SJCRH30 (cell line): ENCODE data around the gene CYRIA. TPM values are rescaled to one million over a fixed set of nuclear protein-coding genes. Genes with fewer than 3 reads are reported as not detected.

ENCODE experiments used
- DNase-seq, 2 experiments: peaks; one replicate each; pipeline ENCODE4 v3.0.0-alpha.2; 2015 to 2020
- H3K27ac ChIP-seq: fragments of 250-450 bp; sonication (Bioruptor Pico); 2 replicates; pipeline ENCODE4 v1.5.1; 2020; ENCODE audit warnings: mild to moderate bottlenecking, moderate library complexity
- H3K27me3 ChIP-seq: fragments of 250-450 bp; sonication (Bioruptor Pico); 2 replicates; pipeline ENCODE4 v1.5.1; 2020; ENCODE audit warnings: mild to moderate bottlenecking, moderate library complexity
- H3K36me3 ChIP-seq: fragments of 250-450 bp; sonication (Bioruptor Pico); 2 replicates; pipeline ENCODE4 v1.5.1; 2020; ENCODE audit warnings: mild to moderate bottlenecking, moderate library complexity
- H3K4me1 ChIP-seq: fragments of 250-450 bp; sonication (Bioruptor Pico); 2 replicates; pipeline ENCODE4 v1.5.1; 2020; ENCODE audit warnings: mild to moderate bottlenecking, moderate library complexity
- H3K4me3 ChIP-seq: fragments of 250-450 bp; sonication (Bioruptor Pico); 2 replicates; pipeline ENCODE4 v1.5.1; 2020; ENCODE audit warnings: mild to moderate bottlenecking, moderate library complexity
- H3K9me3 ChIP-seq: fragments of 250-450 bp; sonication (Bioruptor Pico); replicated peaks from 2 replicates; pipeline ENCODE4 v1.5.1; 2020; ENCODE audit warnings: mild to moderate bottlenecking, moderate library complexity
- total RNA-seq: library from RNA; depleted of rRNA; stranded (reverse); fragments of >200 nt; shearing (Covaris generic); gene quantifications from 2 replicates; pipeline ENCODE4 v1.2.3, GENCODE V29; 2014

The CYRIA gene
- total RNA-seq, 1 experiment from 2014 or later = 22.2 TPM

GRCh38 chr2:16661936-16662839 is 3.4 kb downstream of the CYRIA start:
- Histone ChIP-seq H3K9me3 (no peaks in the 10 kb centered on the region), H3K27me3 (no peaks in the 10 kb centered on the region), H3K4me3 (no peak overlapping the region), H3K36me3 (no peaks in the 10 kb centered on the region), H3K27ac (no peak overlapping the region), H3K4me1 (peaks cover 22% of the 10 kb centered on the region; the same call in 1 of the 2 replicates)
- peak in 1 of 2 experiments; percentile 37 for DNase-seq

DNA sequence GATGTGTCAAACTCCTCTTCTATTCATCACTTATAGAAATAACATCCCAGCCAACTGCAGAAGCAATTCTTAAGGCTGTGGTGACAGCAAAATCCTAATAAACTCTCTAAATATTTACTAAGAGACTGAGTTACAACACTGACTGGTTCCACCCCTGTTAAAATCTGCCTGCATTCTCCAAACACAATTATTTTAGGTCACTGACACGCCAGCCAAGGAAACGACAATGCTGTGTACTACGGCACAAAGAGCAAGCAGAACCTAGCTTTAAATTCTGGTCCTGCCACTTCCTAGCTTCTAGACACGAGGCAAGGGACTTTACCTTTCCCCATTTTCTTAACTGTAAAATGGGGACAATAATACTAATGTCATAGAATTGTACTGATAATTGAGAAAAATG is 4.1 kb downstream of the CYRIA start:
- no peak for DNase-seq
- no peak overlapping the region for H3K4me3 ChIP-seq
- no peaks in the 10 kb centered on the region for H3K36me3 ChIP-seq
- H3K9me3 ChIP-seq = no peaks in the 10 kb centered on the region
- H3K27me3 ChIP-seq = no peaks in the 10 kb centered on the region
- H3K27ac ChIP-seq = no peak overlapping the region
- H3K4me1 ChIP-seq = peaks cover 20% of the 10 kb centered on the region; the same call in 1 of the 2 replicates

DNA sequence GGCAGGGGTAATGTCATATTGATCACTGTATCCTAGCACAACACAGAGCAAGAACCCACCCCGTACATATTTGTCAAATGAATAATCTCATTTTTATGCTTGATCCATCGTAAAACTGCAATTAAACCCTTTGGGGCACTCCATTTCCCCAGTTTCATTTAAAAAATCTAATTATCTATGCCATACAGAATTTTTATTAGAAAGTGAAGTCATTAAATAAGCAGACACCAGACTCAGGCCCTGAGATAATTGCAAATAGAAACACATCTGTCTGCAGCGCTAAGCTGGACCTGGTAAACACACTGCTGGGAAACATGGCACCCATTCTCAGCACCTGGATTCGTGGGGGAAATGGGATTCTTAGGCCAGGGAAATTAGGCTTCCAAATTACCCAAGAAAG is 5.1 kb downstream of the CYRIA start:
- H3K27me3 ChIP-seq = no peaks in the 10 kb centered on the region
- no peak overlapping the region for H3K27ac ChIP-seq
- H3K9me3 ChIP-seq = no peaks in the 10 kb centered on the region
- H3K36me3 ChIP-seq = no peaks in the 10 kb centered on the region
- peaks cover 15% of the 10 kb centered on the region; the same call in 1 of the 2 replicates for H3K4me1 ChIP-seq
- no peak overlapping the region for H3K4me3 ChIP-seq
- DNase-seq = no peak

- no peaks in the 10 kb centered on the region for H3K27me3 ChIP-seq
- H3K4me1 ChIP-seq = peaks cover 13% of the 10 kb centered on the region; the same call in 1 of the 2 replicates
- DNase-seq = no peak
- H3K36me3 ChIP-seq = no peaks in the 10 kb centered on the region
- no peak overlapping the region for H3K27ac ChIP-seq
- H3K9me3 ChIP-seq = no peaks in the 10 kb centered on the region
- H3K4me3 ChIP-seq = no peak overlapping the region
Measured at GRCh38 chr2:16660114-16660513, 5.5 kb downstream of the CYRIA start.

DNA sequence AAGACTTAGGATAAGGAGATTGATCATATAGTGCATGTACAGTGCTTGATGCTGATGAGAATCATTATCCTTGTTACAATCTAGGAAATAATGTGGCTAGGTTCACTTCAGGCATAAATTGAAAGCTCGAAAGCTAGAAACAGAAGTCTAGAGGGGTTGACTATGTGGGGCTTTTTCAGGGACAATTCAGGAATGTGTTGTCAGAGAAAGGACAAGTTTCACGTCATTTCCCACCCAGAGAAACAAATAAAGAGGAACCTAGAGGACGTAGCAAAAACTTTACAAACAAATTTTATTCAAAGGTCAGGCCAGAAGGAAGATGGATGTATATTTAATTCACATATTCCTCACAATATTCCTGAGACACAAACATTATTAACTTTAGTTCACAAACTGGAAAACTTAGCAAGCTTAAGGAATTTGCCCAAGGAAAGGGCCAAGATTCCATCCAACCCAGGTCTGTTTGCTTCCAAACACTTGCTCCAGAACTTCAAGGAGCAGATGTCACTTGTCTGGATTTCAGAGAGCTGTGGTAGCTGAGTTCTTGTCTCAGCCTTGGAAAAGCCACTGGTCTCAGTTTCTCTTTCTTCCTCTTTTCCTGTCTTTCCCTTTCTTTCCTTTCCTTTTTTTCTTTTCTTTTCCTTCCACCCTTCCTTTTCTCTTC is 7.4 kb downstream of the CYRIA start:
- no peak overlapping the region for H3K27ac ChIP-seq
- H3K4me1 ChIP-seq = peaks cover 6% of the 10 kb centered on the region

DNA sequence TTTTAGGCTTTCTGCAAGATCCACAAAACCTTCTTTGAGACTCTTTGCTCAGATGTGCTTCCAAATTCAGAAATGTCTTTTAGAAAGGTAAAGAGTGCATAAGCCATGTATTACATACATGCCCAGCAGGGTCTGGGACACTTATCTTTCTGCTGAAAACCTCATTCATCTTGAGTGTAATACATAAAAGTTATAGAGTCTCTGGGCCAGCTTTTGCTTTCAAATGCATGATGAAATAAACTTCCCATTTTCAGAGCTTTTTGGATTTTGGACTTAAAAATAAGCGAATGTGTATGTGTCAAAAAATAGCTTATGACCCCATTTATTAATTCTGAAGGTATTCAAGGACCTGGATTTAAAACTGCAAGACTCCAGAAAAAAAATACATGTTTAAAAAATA is 8.0 kb downstream of the CYRIA start:
- Histone ChIP-seq H3K4me1 (peaks cover 11% of the 10 kb centered on the region), H3K27ac (no peak overlapping the region), H3K36me3 (no peaks in the 10 kb centered on the region), H3K27me3 (no peaks in the 10 kb centered on the region), H3K4me3 (no peak overlapping the region), H3K9me3 (no peaks in the 10 kb centered on the region)
- DNase-seq = no peak

More for the DNA sequence above, 7.4 kb downstream of the CYRIA start:
- no peak for DNase-seq
- H3K36me3 ChIP-seq = no peaks in the 10 kb centered on the region
- H3K27me3 ChIP-seq = no peaks in the 10 kb centered on the region
- H3K4me3 ChIP-seq = no peak overlapping the region
- no peaks in the 10 kb centered on the region for H3K9me3 ChIP-seq

- no peak for DNase-seq
- Histone ChIP-seq H3K4me1 (peaks cover 19% of the 10 kb centered on the region), H3K9me3 (no peaks in the 10 kb centered on the region), H3K27me3 (no peaks in the 10 kb centered on the region), H3K36me3 (no peaks in the 10 kb centered on the region), H3K27ac (no peak overlapping the region), H3K4me3 (no peak overlapping the region)
Measured at GRCh38 chr2:16656784-16657391, 8.7 kb downstream of the CYRIA start.

DNA sequence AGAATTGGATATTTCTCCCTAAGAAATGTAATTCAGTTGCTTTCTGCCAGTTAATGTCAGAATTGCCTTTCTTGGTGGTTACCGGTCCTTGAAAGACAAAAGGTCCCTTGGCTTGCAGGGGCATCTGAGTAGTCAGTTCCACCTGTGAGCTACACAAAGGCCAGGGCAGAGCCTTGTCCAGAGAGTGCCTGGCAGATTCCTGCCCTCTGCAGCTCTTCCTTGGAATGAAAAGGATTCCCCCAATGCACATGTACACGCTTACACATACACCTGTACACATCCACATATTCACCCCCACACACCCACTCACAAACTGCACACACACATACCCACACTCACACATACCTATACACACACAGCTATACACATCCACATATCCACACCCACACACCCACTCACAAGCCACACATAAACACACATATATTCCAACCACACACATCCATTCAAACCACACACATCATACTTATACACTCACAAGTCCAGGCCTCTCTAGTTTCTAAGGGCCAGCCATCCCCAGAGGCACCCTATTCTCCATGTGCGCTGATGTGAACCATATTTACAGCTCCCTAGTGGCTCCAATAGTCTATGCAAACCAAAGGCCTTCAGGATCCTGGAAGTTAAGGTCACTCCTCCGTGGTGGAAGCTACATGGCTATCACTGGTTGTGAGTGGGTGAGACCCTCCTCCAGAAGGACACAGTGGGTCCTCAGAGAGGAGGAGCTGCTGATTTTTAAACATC is 9.6 kb downstream of the CYRIA start:
- Histone ChIP-seq H3K4me3 (no peak overlapping the region), H3K36me3 (no peaks in the 10 kb centered on the region), H3K27me3 (no peaks in the 10 kb centered on the region), H3K27ac (no peak overlapping the region), H3K9me3 (no peaks in the 10 kb centered on the region), H3K4me1 (peaks cover 27% of the 10 kb centered on the region)
- DNase-seq = no peak

DNA sequence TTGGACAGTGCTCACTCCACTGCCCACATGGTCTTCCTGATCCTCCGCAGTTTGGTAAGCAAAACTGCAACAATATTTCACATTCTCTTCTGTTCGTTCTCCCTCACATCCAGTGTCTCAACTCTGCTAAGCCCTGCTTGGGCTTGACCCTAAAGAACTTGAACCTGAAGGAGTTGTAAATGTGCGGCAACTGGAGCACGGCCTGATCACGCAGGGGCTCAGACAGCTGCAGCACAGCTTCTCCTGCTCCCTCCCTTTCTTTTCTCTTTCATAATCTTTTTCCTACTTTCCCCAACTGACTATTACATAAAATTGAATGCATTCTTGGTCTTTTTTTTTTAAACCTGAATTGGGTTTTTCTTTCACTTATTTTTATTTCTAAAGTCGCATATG is 10.2 kb downstream of the CYRIA start:
- no peak overlapping the region for H3K27ac ChIP-seq
- H3K4me3 ChIP-seq = no peak overlapping the region
- no peaks in the 10 kb centered on the region for H3K36me3 ChIP-seq
- H3K4me1 ChIP-seq = peaks cover 33% of the 10 kb centered on the region
- H3K27me3 ChIP-seq = no peaks in the 10 kb centered on the region
- no peaks in the 10 kb centered on the region for H3K9me3 ChIP-seq
- DNase-seq = no peak

DNA sequence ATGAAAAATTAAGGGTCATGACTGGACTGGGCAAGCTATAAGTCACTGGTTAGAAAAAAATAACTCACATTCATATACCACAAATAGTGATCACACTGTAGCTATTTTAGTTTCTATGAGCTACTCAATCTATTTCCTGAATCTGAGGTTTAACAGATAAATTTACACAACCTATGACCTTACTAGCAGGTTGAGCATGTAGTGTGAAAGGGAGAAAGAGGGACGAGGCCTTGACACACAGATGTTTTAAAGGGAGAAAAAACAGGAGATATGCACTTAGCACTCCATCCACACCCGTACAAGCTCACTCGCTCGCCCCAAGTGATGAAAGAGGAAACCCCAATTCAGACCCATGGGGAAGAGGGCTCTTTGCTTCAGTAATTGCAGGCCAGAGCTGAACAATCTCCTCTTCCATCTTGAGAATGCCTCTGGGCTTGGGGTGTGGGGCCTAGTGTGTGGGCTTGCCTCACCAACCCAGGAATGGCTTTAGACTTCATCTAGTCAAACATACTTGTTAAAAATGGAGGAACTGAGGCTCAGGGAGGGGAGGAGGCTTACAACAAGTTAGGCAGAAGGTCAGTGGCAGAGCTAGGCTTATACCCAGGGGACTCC is 10.7 kb downstream of the CYRIA start:
- Histone ChIP-seq H3K4me1 (peaks cover 38% of the 10 kb centered on the region), H3K27me3 (no peaks in the 10 kb centered on the region), H3K36me3 (no peaks in the 10 kb centered on the region), H3K4me3 (no peak overlapping the region), H3K9me3 (no peaks in the 10 kb centered on the region), H3K27ac (no peak overlapping the region)
- DNase-seq = no peak

DNA sequence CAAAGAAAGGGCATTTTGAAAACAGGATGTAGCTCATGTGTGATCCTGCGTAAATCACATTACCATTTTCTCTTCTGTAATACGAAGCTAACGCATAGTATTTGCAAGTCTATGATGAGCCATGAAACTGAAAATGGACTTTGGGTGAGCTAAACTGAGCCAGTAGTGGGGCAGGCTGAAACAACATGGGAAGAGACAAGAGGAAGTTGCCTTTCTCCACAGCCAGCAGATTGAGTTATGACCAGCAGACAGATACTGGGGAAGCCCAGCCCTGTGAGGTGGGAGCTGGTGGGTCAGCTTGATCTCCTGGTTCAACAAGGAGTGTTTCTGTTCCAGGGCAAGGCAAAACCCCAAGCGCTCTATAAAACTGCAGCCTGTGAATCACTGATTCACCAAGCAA is 11.8 kb downstream of the CYRIA start:
- DNase-seq = no peak
- no peaks in the 10 kb centered on the region for H3K36me3 ChIP-seq
- no peak overlapping the region for H3K27ac ChIP-seq
- no peaks in the 10 kb centered on the region for H3K9me3 ChIP-seq
- no peaks in the 10 kb centered on the region for H3K27me3 ChIP-seq
- no peak overlapping the region for H3K4me3 ChIP-seq
- H3K4me1 ChIP-seq = peaks cover 38% of the 10 kb centered on the region

GRCh38 chr2:16653083-16653375 is 12.6 kb downstream of the CYRIA start:
- no peak for DNase-seq
- no peaks in the 10 kb centered on the region for H3K27me3 ChIP-seq
- H3K36me3 ChIP-seq = no peaks in the 10 kb centered on the region
- no peak overlapping the region for H3K4me3 ChIP-seq
- peak overlapping the region; percentile 49 for H3K27ac ChIP-seq
- no peaks in the 10 kb centered on the region for H3K9me3 ChIP-seq
- H3K4me1 ChIP-seq = peaks cover 38% of the 10 kb centered on the region

DNA sequence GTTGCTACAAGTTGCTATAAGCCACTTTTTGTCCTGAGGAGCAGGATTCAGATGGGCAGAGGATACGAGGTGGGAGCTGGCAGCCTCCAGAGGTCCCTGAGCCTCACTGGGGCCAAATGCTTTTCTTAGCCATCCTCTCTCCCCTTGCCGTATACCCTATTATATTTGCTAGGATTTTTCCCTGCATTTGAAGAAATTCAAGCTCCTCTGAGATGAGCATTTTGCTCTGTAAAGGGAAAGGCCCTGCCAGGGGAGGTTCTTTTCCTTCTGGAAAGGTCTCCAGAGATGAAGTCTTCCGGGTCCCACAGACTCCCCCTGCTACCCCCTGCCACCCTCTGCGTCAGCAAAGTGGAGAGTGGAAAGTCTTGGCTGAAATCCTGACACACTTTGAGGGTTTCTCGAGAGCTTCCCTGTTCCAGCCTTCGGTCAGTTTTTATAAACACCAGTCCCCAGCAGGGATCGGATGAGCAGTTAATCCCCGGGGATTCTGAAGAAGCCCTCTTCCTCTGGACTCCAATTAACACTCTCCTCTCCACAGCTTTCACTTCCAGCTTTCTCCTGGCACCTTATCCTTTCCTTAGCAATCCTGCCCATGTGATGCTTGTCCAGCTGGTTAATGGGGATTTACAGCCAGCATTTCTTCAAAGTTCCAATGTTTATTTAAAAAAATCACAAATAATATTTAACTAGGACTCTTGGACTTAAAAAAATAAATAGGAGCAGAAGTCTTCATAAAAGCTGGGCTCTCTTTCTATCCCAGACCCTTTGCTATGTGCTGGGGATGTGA is 13.1 kb downstream of the CYRIA start:
- H3K27ac ChIP-seq = peak overlapping the region; percentile 49
- DNase-seq = peak; percentile 57 to 85
- H3K4me1 ChIP-seq = peaks cover 38% of the 10 kb centered on the region
- peak overlapping the region; percentile 22 for H3K4me3 ChIP-seq
- no peaks in the 10 kb centered on the region for H3K27me3 ChIP-seq
- H3K36me3 ChIP-seq = no peaks in the 10 kb centered on the region
- no peaks in the 10 kb centered on the region for H3K9me3 ChIP-seq
